Measurements from ENCODE around the gene SMC4.
A peak's percentile ranks its signal among the peaks of the same experiment; 100 is the strongest.
"Not testable (repeated sequence)": the region's sequence is repeated elsewhere in the genome, so short reads cannot be mapped to it uniquely, and the experiment has no call there.

The SMC4 gene

GRCh38 chr3:160448845-160449635 is 49.6 kb downstream of the SMC4 start:
- DNase-seq = no peak

- peak; percentile 97 for DNase-seq
Observed at GRCh38 chr3:160449636-160450598, 50.5 kb downstream of the SMC4 start, which contains the start of gene TRIM59. TRIM59 (minus strand) TSS chr3:160449786; CDS start chr3:160439183, 10,603 bp downstream.

GRCh38 chr3:160450846-160451245 is 51.4 kb downstream of the SMC4 start:
- DNase-seq = no peak

GRCh38 chr3:160451602-160452001 is 52.2 kb downstream of the SMC4 start:
- DNase-seq = no peak

- not testable (repeated sequence) for DNase-seq
Observed at GRCh38 chr3:160452251-160452650, 52.8 kb downstream of the SMC4 start.

- no peak for DNase-seq
Observed at GRCh38 chr3:160454995-160455394, 55.5 kb downstream of the SMC4 start.

GRCh38 chr3:160455846-160456245 is 56.4 kb downstream of the SMC4 start:
- no peak for DNase-seq

- DNase-seq = no peak
Observed at GRCh38 chr3:160458151-160458550, 58.7 kb downstream of the SMC4 start.

- DNase-seq = no peak
Observed at GRCh38 chr3:160459450-160459970, 60.1 kb downstream of the SMC4 start.

GRCh38 chr3:160460033-160460432 is 60.6 kb downstream of the SMC4 start:
- DNase-seq = no peak

GRCh38 chr3:160464321-160464720 is 64.9 kb downstream of the SMC4 start:
- no peak for DNase-seq

GRCh38 chr3:160464971-160465370 is 65.5 kb downstream of the SMC4 start:
- DNase-seq = no peak

GRCh38 chr3:160470181-160470580 is 70.7 kb downstream of the SMC4 start:
- DNase-seq = no peak

- no peak for DNase-seq
Observed at GRCh38 chr3:160471892-160472291, 72.4 kb downstream of the SMC4 start.

- no peak for DNase-seq
Observed at GRCh38 chr3:160472344-160472743, 72.9 kb downstream of the SMC4 start.

- no peak for DNase-seq
Observed at GRCh38 chr3:160473221-160473620, 73.8 kb downstream of the SMC4 start.

GRCh38 chr3:160473978-160474377 is 74.5 kb downstream of the SMC4 start:
- no peak for DNase-seq

- no peak for DNase-seq
Observed at GRCh38 chr3:160474416-160474838, 75.0 kb downstream of the SMC4 start.

- DNase-seq = no peak
Observed at GRCh38 chr3:160475153-160475552, 75.7 kb downstream of the SMC4 start.

- DNase-seq = no peak
Observed at GRCh38 chr3:160475884-160476283, 76.4 kb downstream of the SMC4 start.

GRCh38 chr3:160477750-160478149 is 78.3 kb downstream of the SMC4 start:
- DNase-seq = no peak

GRCh38 chr3:160478338-160478737 is 78.9 kb downstream of the SMC4 start:
- DNase-seq = no peak

GRCh38 chr3:160479376-160479775 is 79.9 kb downstream of the SMC4 start:
- DNase-seq = no peak

Data from activated CD4-positive, CD25-positive, alpha-beta regulatory T cell treated with anti-CD3 and anti-CD28 coated beads, Interleukin-2, amount 50 U/mL, for 72 hours (primary cell).